PFSK-1 (cell line): ENCODE data around the gene TBC1D22A.

ENCODE experiments used
- FOXP2 ChIP-seq: optimal IDR thresholded peaks from 2 replicates; pipeline ENCODE3; 2011; ENCODE audit warnings: borderline replicate concordance, control low read depth, inconsistent platforms; ENCODE audit not compliant: insufficient read depth; ENCODE audit errors: extremely low read length, extremely low read depth
- POLR2AphosphoS5 ChIP-seq: IDR thresholded peaks from 2 replicates; pipeline ENCODE4 v1.6.1; 2012; ENCODE audit warnings: low read depth, mild to moderate bottlenecking, control low read depth, low read length, moderate library complexity
- TAF1 ChIP-seq: IDR thresholded peaks from 2 replicates; pipeline ENCODE4 v1.6.1; 2012; ENCODE audit warnings: low read length, control low read depth, borderline replicate concordance; ENCODE audit not compliant: insufficient read depth
- TF ChIP-seq, protein P1 (sequence below), 2 experiments: IDR thresholded peaks; 2 replicates each; pipeline versions ENCODE4 v1.6.1 to v1.8.0; 2011 to 2012; ENCODE audit warnings: low read depth in 2 of 2, low read length in 2 of 2, control low read depth in 1 of 2, inconsistent platforms in 1 of 2, mild to moderate bottlenecking in 1 of 2, moderate library complexity in 1 of 2; ENCODE audit not compliant: insufficient read depth in 1 of 2

DNA sequence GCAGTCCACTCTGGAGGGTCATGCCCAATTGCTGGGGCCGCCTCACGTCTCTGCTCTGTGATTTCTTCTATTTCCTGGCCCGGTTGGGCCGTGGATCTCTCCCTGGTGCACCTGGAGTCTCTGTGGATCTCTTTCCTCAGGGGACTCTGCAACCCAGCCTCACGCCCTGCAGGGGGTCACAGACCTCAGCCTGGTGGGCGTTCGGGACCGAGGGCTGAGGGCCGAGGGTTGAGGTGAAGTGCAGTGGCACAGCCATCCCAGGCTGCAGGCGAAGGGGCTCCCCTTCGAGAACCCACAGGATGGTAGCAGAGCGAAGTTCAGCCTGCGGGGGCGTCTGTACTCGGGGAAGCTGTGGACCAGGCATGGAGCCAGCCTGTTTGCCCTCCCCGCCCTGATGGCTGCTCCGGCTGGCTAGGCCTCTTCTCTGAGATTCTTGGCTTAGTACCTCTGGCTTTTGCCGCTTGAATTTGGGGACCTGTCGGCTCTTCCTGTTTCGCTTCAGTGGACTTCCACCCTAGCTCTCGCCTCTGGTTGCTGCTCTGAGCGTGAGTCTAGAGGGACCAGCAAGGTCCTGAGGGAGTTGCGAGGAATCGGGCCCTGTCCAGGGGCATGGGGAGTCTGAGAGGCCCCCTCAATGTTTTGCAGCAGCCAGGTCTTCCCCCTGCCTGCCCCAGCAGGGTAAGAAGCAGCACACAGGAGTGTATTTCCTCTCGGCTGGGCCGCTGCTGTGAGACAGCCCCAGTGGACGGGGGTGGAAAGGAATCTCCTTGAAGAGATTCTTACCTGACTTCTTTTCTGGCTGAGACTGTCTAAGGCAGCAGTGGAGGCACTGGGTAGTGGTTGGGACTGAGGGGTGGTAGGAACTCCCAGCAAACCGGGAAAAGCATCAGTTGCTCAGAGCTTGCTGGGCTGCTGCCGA is 140.8 kb downstream of the TBC1D22A start:
- TF ChIP-seq, protein P1, sequence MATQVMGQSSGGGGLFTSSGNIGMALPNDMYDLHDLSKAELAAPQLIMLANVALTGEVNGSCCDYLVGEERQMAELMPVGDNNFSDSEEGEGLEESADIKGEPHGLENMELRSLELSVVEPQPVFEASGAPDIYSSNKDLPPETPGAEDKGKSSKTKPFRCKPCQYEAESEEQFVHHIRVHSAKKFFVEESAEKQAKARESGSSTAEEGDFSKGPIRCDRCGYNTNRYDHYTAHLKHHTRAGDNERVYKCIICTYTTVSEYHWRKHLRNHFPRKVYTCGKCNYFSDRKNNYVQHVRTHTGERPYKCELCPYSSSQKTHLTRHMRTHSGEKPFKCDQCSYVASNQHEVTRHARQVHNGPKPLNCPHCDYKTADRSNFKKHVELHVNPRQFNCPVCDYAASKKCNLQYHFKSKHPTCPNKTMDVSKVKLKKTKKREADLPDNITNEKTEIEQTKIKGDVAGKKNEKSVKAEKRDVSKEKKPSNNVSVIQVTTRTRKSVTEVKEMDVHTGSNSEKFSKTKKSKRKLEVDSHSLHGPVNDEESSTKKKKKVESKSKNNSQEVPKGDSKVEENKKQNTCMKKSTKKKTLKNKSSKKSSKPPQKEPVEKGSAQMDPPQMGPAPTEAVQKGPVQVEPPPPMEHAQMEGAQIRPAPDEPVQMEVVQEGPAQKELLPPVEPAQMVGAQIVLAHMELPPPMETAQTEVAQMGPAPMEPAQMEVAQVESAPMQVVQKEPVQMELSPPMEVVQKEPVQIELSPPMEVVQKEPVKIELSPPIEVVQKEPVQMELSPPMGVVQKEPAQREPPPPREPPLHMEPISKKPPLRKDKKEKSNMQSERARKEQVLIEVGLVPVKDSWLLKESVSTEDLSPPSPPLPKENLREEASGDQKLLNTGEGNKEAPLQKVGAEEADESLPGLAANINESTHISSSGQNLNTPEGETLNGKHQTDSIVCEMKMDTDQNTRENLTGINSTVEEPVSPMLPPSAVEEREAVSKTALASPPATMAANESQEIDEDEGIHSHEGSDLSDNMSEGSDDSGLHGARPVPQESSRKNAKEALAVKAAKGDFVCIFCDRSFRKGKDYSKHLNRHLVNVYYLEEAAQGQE (IDR thresholded peaks at IDR 0.05; ENCODE audit: insufficient read depth in 1 of 2, low read depth in 2 of 2, low read length in 2 of 2): no peak
- TF ChIP-seq POLR2AphosphoS5 (no peak), TAF1 (no peak), FOXP2 (no peak)
